Measurements from ENCODE around the gene CYP26B1.

The CYP26B1 gene

GRCh38 chr2:72145289-72145657 is 2.4 kb downstream of the CYP26B1 start:
- TF ChIP-seq POLR2AphosphoS5 (IDR thresholded peaks at IDR 0.05; ENCODE audit: low read depth, low read length) (no peak), TAF1 (IDR thresholded peaks at IDR 0.05; ENCODE audit: borderline replicate concordance, low read depth, low read length) (no peak), POLR2A (IDR thresholded peaks at IDR 0.05; ENCODE audit: low read depth, low read length) (no peak)
- FAIRE-seq (no peak), DNase-seq (ENCODE audit: insufficient read length) (no peak)

GRCh38 chr2:72144632-72145288 is 2.9 kb downstream of the CYP26B1 start:
- no peak for TF ChIP-seq POLR2AphosphoS5 (IDR thresholded peaks at IDR 0.05; ENCODE audit: low read depth, low read length)
- TF ChIP-seq POLR2A (IDR thresholded peaks at IDR 0.05; ENCODE audit: low read depth, low read length), result no peak
- TF ChIP-seq TAF1 (IDR thresholded peaks at IDR 0.05; ENCODE audit: borderline replicate concordance, low read depth, low read length), result no peak
- FAIRE-seq (no peak), DNase-seq (ENCODE audit: insufficient read length) (no peak)

GRCh38 chr2:72144274-72144631 is 3.4 kb downstream of the CYP26B1 start:
- no peak for DNase-seq (ENCODE audit: insufficient read length)
- TF ChIP-seq TAF1 (IDR thresholded peaks at IDR 0.05; ENCODE audit: borderline replicate concordance, low read depth, low read length) (no peak), POLR2A (IDR thresholded peaks at IDR 0.05; ENCODE audit: low read depth, low read length) (no peak), POLR2AphosphoS5 (IDR thresholded peaks at IDR 0.05; ENCODE audit: low read depth, low read length) (no peak)
- no peak for FAIRE-seq

- FAIRE-seq (no peak), DNase-seq (ENCODE audit: insufficient read length) (no peak)
- TF ChIP-seq POLR2A (IDR thresholded peaks at IDR 0.05; ENCODE audit: low read depth, low read length), result no peak
- TF ChIP-seq TAF1 (IDR thresholded peaks at IDR 0.05; ENCODE audit: borderline replicate concordance, low read depth, low read length), result no peak
- no peak for TF ChIP-seq POLR2AphosphoS5 (IDR thresholded peaks at IDR 0.05; ENCODE audit: low read depth, low read length)
Observed at GRCh38 chr2:72143441-72144273, 4.0 kb downstream of the CYP26B1 start.

GRCh38 chr2:72142570-72143440 is 4.9 kb downstream of the CYP26B1 start:
- TF ChIP-seq POLR2A (IDR thresholded peaks at IDR 0.05; ENCODE audit: low read depth, low read length) (no peak), TAF1 (IDR thresholded peaks at IDR 0.05; ENCODE audit: borderline replicate concordance, low read depth, low read length) (no peak)
- FAIRE-seq (no peak), DNase-seq (ENCODE audit: insufficient read length) (no peak)

- FAIRE-seq, result no peak
- DNase-seq (ENCODE audit: insufficient read length), result no peak
- TF ChIP-seq TAF1 (IDR thresholded peaks at IDR 0.05; ENCODE audit: borderline replicate concordance, low read depth, low read length) (no peak), POLR2AphosphoS5 (IDR thresholded peaks at IDR 0.05; ENCODE audit: low read depth, low read length) (no peak), POLR2A (IDR thresholded peaks at IDR 0.05; ENCODE audit: low read depth, low read length) (no peak)
Observed at GRCh38 chr2:72141881-72142451, 5.7 kb downstream of the CYP26B1 start.

- no peak for FAIRE-seq
- TF ChIP-seq POLR2A (IDR thresholded peaks at IDR 0.05; ENCODE audit: low read depth, low read length) (no peak), POLR2AphosphoS5 (IDR thresholded peaks at IDR 0.05; ENCODE audit: low read depth, low read length) (no peak), TAF1 (IDR thresholded peaks at IDR 0.05; ENCODE audit: borderline replicate concordance, low read depth, low read length) (no peak)
Observed at GRCh38 chr2:72141032-72141645, 6.5 kb downstream of the CYP26B1 start.

GRCh38 chr2:72140621-72140960 is 7.1 kb downstream of the CYP26B1 start:
- TF ChIP-seq POLR2A (IDR thresholded peaks at IDR 0.05; ENCODE audit: low read depth, low read length), result no peak
- TF ChIP-seq TAF1 (IDR thresholded peaks at IDR 0.05; ENCODE audit: borderline replicate concordance, low read depth, low read length), result no peak
- no peak for TF ChIP-seq POLR2AphosphoS5 (IDR thresholded peaks at IDR 0.05; ENCODE audit: low read depth, low read length)
- DNase-seq (ENCODE audit: insufficient read length) (no peak), FAIRE-seq (no peak)

More at GRCh38 chr2:72141032-72141645, 6.5 kb downstream of the CYP26B1 start:
- DNase-seq (ENCODE audit: insufficient read length), result no peak

- DNase-seq (ENCODE audit: insufficient read length), result no peak
- FAIRE-seq, result no peak
- TF ChIP-seq TAF1 (IDR thresholded peaks at IDR 0.05; ENCODE audit: borderline replicate concordance, low read depth, low read length) (no peak), POLR2A (IDR thresholded peaks at IDR 0.05; ENCODE audit: low read depth, low read length) (no peak), POLR2AphosphoS5 (IDR thresholded peaks at IDR 0.05; ENCODE audit: low read depth, low read length) (no peak)
Observed at GRCh38 chr2:72139874-72140620, 7.6 kb downstream of the CYP26B1 start.

- DNase-seq (ENCODE audit: insufficient read length), result no peak
- FAIRE-seq, result no peak
- no peak for TF ChIP-seq POLR2A (IDR thresholded peaks at IDR 0.05; ENCODE audit: low read depth, low read length)
- no peak for TF ChIP-seq POLR2AphosphoS5 (IDR thresholded peaks at IDR 0.05; ENCODE audit: low read depth, low read length)
- TF ChIP-seq TAF1 (IDR thresholded peaks at IDR 0.05; ENCODE audit: borderline replicate concordance, low read depth, low read length), result no peak
Observed at GRCh38 chr2:72139471-72139873, 8.2 kb downstream of the CYP26B1 start.

Data from GM12892 (cell line).